OCI-LY3 (cell line): ENCODE results near the gene NEDD8.

Experiments
- H2AFZ ChIP-seq: fragments of 200-600, 300-600 bp; shearing (Covaris generic); 2 replicates; pipeline ENCODE4 v1.6.0; 2014; ENCODE audit warnings: antibody characterized with exemption, low read depth, low read length
- H3K27ac ChIP-seq: fragments of 200-600, 300-600 bp; sonication (generic); 2 replicates; pipeline ENCODE4 v1.5.1; 2014; ENCODE audit warnings: mild to moderate bottlenecking, low read length, moderate library complexity, mixed read lengths
- H3K27me3 ChIP-seq: fragments of 200-600, 300-600 bp; sonication (generic); 2 replicates; pipeline ENCODE4 v1.6.1; 2014; ENCODE audit warnings: low read depth, low read length, mixed read lengths
- H3K36me3 ChIP-seq: fragments of 200-600, 300-600 bp; sonication (generic); replicated peaks from 2 replicates; pipeline ENCODE3; 2014; ENCODE audit warnings: low read depth, low read length, mixed read lengths
- H3K4me1 ChIP-seq: fragments of 300-600, 200-600 bp; sonication (generic); 2 replicates; pipeline ENCODE4 v1.6.1; 2014; ENCODE audit warnings: low read length, mixed read lengths
- H3K4me2 ChIP-seq: fragments of 200-600, 300-600 bp; sonication (generic); 2 replicates; pipeline ENCODE4 v1.6.1; 2014; ENCODE audit warnings: low read length, mixed read lengths
- H3K4me3 ChIP-seq: fragments of 300-600, 200-600 bp; sonication (generic); 2 replicates; pipeline ENCODE4 v1.5.1; 2014; ENCODE audit warnings: antibody characterized with exemption, mild to moderate bottlenecking, low read length, moderate library complexity
- H3K79me2 ChIP-seq: fragments of 300-600, 200-600 bp; shearing (Covaris generic); 2 replicates; pipeline ENCODE4 v1.6.1; 2014; ENCODE audit warnings: mild to moderate bottlenecking, low read length, mixed read lengths
- H3K9ac ChIP-seq: fragments of 300-600, 200-600 bp; shearing (Covaris generic); 2 replicates; pipeline ENCODE4 v1.6.0; 2014; ENCODE audit warnings: mild to moderate bottlenecking, low read length, moderate library complexity
- H3K9me3 ChIP-seq: fragments of 200-600, 300-600 bp; shearing (Covaris generic); 2 replicates; pipeline ENCODE4 v1.6.1; 2014; ENCODE audit warnings: low read length, mixed read lengths; ENCODE audit not compliant: insufficient read depth
- H4K20me1 ChIP-seq: fragments of 200-600, 300-600 bp; sonication (generic); 2 replicates; pipeline ENCODE4 v1.6.1; 2016; ENCODE audit warnings: low read length, mixed read lengths; ENCODE audit not compliant: insufficient read depth
- EZH2phosphoT487 ChIP-seq: fragments of 200-600 bp; shearing (Covaris generic); IDR thresholded peaks from 2 replicates; pipeline ENCODE4 v1.6.1; 2018; ENCODE audit warnings: antibody characterized with exemption, mixed run types, low read depth
- TF ChIP-seq, protein P1 (sequence below): fragments of 200-600, 300-600 bp; sonication (generic); IDR thresholded peaks from 2 replicates; pipeline ENCODE4 v1.5.1; 2014; ENCODE audit warnings: antibody characterized with exemption, low read length, low read depth

Gene NEDD8

DNA sequence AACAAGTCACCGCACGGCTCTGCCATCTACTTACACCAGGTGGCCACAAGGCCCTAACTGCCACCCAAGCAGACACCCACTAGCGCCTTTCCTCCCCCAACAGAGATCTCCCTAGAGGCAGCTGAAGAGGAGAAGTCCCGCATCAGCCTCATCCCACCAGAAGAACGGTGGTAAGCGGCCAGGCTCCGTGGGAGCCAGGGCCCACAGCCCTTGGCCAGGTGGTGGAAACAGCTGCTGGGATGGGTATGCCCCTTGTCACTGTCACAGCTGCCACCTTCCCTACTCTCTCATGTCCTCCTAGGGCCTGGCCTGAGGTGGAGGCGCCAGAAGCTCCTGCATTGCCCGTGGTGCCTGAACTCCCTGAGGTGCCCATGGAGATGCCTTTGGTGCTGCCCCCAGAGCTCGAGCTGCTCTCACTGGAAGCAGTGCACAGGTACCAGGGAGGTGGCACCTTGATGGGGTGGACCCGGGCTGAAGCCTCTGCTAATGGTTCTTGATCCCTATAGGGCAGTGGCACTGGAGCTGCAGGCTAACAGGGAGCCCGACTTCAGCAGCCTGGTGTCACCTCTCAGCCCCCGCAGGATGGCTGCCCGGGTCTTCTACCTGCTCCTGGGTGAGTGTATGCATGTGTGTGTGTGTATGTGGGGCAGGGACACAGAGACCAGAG is 52.7 kb downstream of the NEDD8 start:
- H3K27ac ChIP-seq = no peak overlapping the region
- no peaks in the 10 kb centered on the region for H3K9me3 ChIP-seq
- H3K4me1 ChIP-seq = no peaks in the 10 kb centered on the region

DNA sequence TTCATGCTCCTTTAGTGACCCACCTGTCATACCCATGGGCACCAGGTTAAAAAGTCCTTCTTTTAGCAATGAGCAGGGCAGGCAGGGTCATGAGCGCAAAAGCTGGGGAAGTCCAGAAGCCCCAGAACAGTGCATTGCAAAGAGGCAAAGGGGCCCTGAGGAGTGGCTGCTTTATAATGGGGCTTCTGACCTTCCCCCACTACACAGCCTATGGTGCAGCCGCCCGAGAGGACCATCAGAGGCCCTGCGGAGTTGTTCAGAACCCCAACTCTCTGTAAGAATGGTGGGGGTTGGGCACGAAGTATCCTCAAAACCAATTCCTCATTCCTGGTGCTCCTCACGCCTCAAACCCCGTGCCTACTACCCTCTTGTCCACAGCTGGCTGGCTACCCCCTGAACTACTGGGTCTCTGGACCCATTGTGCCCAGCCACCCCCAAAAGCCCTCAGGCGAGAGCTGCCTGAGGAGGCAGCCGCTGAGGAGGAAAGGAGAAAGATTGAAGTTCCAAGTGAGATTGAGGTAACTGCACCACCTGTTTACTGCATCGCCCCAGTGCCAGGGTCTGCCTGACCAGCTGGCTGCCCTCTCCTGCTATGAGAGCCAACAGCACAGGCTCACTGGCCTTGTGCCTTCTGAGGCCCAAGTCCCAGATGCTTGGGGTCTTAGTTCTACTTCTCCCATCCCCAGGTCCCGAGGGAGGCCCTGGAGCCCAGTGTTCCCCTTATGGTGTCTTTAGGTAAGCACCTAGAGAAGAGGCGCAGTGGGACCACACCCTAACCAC is 53.6 kb downstream of the NEDD8 start:
- Histone ChIP-seq H3K36me3 (peaks cover 51% of the 10 kb centered on the region), H3K27me3 (no peaks in the 10 kb centered on the region), H2AFZ (no peak overlapping the region), H3K79me2 (no peaks in the 10 kb centered on the region), H3K4me3 (no peak overlapping the region), H3K4me2 (no peak overlapping the region), H3K27ac (no peak overlapping the region), H4K20me1 (no peaks in the 10 kb centered on the region), H3K4me1 (no peaks in the 10 kb centered on the region), H3K9ac (no peak overlapping the region), H3K9me3 (no peaks in the 10 kb centered on the region)
- no peak for TF ChIP-seq EZH2phosphoT487

More for the DNA sequence above, 52.7 kb downstream of the NEDD8 start:
- H4K20me1 ChIP-seq = no peaks in the 10 kb centered on the region
- H3K9ac ChIP-seq = no peak overlapping the region
- TF ChIP-seq, protein P1, sequence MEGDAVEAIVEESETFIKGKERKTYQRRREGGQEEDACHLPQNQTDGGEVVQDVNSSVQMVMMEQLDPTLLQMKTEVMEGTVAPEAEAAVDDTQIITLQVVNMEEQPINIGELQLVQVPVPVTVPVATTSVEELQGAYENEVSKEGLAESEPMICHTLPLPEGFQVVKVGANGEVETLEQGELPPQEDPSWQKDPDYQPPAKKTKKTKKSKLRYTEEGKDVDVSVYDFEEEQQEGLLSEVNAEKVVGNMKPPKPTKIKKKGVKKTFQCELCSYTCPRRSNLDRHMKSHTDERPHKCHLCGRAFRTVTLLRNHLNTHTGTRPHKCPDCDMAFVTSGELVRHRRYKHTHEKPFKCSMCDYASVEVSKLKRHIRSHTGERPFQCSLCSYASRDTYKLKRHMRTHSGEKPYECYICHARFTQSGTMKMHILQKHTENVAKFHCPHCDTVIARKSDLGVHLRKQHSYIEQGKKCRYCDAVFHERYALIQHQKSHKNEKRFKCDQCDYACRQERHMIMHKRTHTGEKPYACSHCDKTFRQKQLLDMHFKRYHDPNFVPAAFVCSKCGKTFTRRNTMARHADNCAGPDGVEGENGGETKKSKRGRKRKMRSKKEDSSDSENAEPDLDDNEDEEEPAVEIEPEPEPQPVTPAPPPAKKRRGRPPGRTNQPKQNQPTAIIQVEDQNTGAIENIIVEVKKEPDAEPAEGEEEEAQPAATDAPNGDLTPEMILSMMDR = no peak
- TF ChIP-seq EZH2phosphoT487 = no peak
- H3K4me3 ChIP-seq = no peak overlapping the region
- H2AFZ ChIP-seq = no peak overlapping the region
- no peak overlapping the region for H3K4me2 ChIP-seq
- no peaks in the 10 kb centered on the region for H3K79me2 ChIP-seq
- no peaks in the 10 kb centered on the region for H3K27me3 ChIP-seq
- peaks cover 52% of the 10 kb centered on the region for H3K36me3 ChIP-seq

DNA sequence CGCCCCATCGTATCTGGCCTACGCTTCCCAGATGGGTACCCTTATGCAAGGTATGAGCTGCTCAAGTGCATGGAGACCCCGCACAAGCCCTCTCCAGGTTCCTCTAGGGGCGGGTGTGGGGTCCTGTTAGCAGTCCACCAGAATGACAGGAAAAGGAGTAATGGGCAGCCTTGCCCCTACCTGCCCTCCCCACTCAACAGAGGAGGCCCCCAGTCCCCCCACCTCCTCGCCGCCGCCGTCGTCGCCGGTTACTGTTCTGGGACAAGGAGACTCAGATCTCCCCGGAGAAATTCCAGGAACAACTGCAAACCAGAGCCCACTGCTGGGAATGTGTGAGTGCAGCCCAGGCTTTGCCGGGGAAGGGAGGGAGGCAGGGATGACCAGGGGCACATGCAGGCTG is 54.3 kb downstream of the NEDD8 start:
- H2AFZ ChIP-seq = no peak overlapping the region
- H3K9ac ChIP-seq = no peak overlapping the region
- TF ChIP-seq, protein P1 = no peak
- TF ChIP-seq EZH2phosphoT487 = no peak
- no peak overlapping the region for H3K27ac ChIP-seq
- no peaks in the 10 kb centered on the region for H3K27me3 ChIP-seq
- peaks cover 49% of the 10 kb centered on the region for H3K36me3 ChIP-seq
- H4K20me1 ChIP-seq = no peaks in the 10 kb centered on the region
- H3K4me3 ChIP-seq = no peak overlapping the region
- no peaks in the 10 kb centered on the region for H3K79me2 ChIP-seq
- no peaks in the 10 kb centered on the region for H3K4me1 ChIP-seq
- no peaks in the 10 kb centered on the region for H3K9me3 ChIP-seq
- no peak overlapping the region for H3K4me2 ChIP-seq

DNA sequence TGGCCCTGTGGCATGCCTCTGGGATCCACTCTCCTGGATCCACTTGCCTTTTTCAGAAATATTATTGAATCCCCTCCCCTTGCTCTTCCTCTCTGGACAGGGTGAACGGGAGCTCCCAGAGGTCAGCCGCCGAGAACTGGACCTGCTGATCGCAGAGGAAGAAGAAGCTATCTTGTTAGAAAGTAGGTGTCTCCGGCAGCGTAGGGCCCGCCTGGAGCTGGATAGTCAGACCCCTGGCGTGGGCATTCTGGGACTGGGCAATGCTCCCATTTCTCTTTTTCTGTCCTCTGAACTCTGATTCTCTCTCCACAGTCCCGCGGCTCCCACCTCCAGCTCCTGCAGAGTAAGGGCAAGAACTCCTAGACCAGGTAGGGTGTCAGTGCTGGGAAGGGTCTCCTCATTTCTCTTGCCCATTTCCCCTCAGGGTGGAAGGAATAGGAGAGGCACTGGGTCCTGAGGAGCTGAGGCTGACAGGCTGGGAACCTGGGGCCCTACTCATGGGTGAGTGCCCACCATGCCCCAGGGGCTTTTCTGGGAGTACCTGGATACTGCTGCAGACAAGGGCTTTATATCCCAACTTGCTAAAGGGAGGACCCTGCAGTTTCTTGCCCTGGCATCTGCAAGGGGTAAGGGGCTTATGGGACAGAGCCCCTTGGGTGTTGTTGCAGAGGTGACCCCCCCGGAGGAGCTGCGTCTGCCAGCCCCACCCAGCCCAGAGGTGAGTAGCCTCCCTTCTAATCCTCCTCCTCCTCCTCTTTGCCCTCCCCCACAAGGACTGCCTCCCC is 54.9 kb downstream of the NEDD8 start:
- Histone ChIP-seq H3K4me1 (no peaks in the 10 kb centered on the region), H3K9ac (no peak overlapping the region), H2AFZ (no peak overlapping the region), H3K9me3 (no peaks in the 10 kb centered on the region), H4K20me1 (no peaks in the 10 kb centered on the region), H3K27me3 (no peaks in the 10 kb centered on the region), H3K4me3 (no peak overlapping the region), H3K36me3 (peaks cover 45% of the 10 kb centered on the region), H3K27ac (no peak overlapping the region), H3K79me2 (no peaks in the 10 kb centered on the region), H3K4me2 (no peak overlapping the region)
- TF ChIP-seq, protein P1 = no peak
- TF ChIP-seq EZH2phosphoT487 = no peak
